ENCODE data around the gene AHNAK2. TPM values are rescaled to one million over a fixed set of nuclear protein-coding genes. Genes with fewer than 3 reads are reported as not detected.

Gene AHNAK2
- total and polyA plus RNA-seq, 9 donors = 0.94 to 24.6 (median 3.9) TPM

GRCh38 chr14:104986487-104987164 lies 8.5 kb upstream of the AHNAK2 start:
- no peak overlapping the region for H3K27ac ChIP-seq
- DNase-seq = no peak
- H3K4me1 ChIP-seq (ENCODE audit: insufficient read depth) = peaks cover 4% of the 10 kb centered on the region
- no peaks in the 10 kb centered on the region for H3K36me3 ChIP-seq
- H3K27me3 ChIP-seq = no peaks in the 10 kb centered on the region
- TF ChIP-seq EP300 (IDR thresholded peaks at IDR 0.05) (no peak), POLR2A (IDR thresholded peaks at IDR 0.05) (no peak), CTCF (IDR thresholded peaks at IDR 0.05) (no peak)
- peak overlapping the region; percentile 75 for H3K4me3 ChIP-seq
- no peaks in the 10 kb centered on the region for H3K9me3 ChIP-seq
- 52 to 64% (median 54%) methylated on average over 18 to 19 of the region's 19 CpGs for WGBS, 3 donors
- intact Hi-C loops (cut with DNase I) = loop anchor here in 1 of 4 donors (5.0 kb wide), 1 partner anchor 36 kb away; the partner anchor contains the start of gene CDCA4

- 1% methylated on average over 45 to 77 of the region's 77 CpGs for WGBS, 3 donors
- H3K27ac ChIP-seq = no peak within 1 kb of the TSS
- DNase-seq = peak; percentile 86 to 94 (median 91)
These were observed 7.7 kb upstream of the AHNAK2 start, which contains the start of gene CLBA1 for GRCh38 chr14:104985675-104986486. CLBA1 (plus strand) TSS chr14:104985788; CDS start chr14:104986432, 644 bp downstream.

GRCh38 chr14:104984056-104984894 lies 6.1 kb upstream of the AHNAK2 start:
- H3K4me1 ChIP-seq (ENCODE audit: insufficient read depth) = peaks cover 4% of the 10 kb centered on the region
- peak in 1 of 5 donors; percentile 41 for DNase-seq
- intact Hi-C loops (cut with DNase I) = loop anchor here in 2 of 4 donors (5.0 kb wide), 2 partner anchors 33 to 58 kb away; no protein-coding TSS in a partner anchor
- H3K27ac ChIP-seq = no peak overlapping the region
- no peak for TF ChIP-seq EP300 (IDR thresholded peaks at IDR 0.05)
- TF ChIP-seq CTCF (IDR thresholded peaks at IDR 0.05) = no peak
- TF ChIP-seq POLR2A (IDR thresholded peaks at IDR 0.05) = no peak
- no peaks in the 10 kb centered on the region for H3K27me3 ChIP-seq
- 88 to 91% (median 90%) methylated on average over 15 of the region's 15 CpGs for WGBS, 3 donors
- H3K4me3 ChIP-seq = no peak overlapping the region
- H3K36me3 ChIP-seq = no peaks in the 10 kb centered on the region
- H3K9me3 ChIP-seq = no peaks in the 10 kb centered on the region

More at GRCh38 chr14:104985675-104986486, 7.7 kb upstream of the AHNAK2 start, which contains the start of gene CLBA1:
- Histone ChIP-seq H3K4me3 (peak within 1 kb of the TSS; percentile 75), H3K4me1 (ENCODE audit: insufficient read depth) (peaks cover 4% of the 10 kb centered on the region), H3K36me3 (no peaks in the 10 kb centered on the region), H3K9me3 (no peaks in the 10 kb centered on the region), H3K27me3 (no peaks in the 10 kb centered on the region)
- TF ChIP-seq POLR2A (IDR thresholded peaks at IDR 0.05) (no peak), EP300 (IDR thresholded peaks at IDR 0.05) (no peak), CTCF (IDR thresholded peaks at IDR 0.05) (no peak)
- intact Hi-C loops (cut with DNase I) = loop anchor here in 1 of 4 donors (5.0 kb wide), 1 partner anchor 36 kb away; the partner anchor contains the start of gene CDCA4

All from ovary (tissue), 9 donors.